ENCODE results near the gene CHAMP1.

The CHAMP1 gene
- total RNA-seq: 3.5 to 13.0 (median 3.5) reads per million in 3 donors

GRCh38 chr13:114314074-114314912 lies at the start of gene CHAMP1:
CHAMP1 (plus strand) TSS chr13:114314503; CDS start chr13:114323843, 9,340 bp downstream.
- Histone ChIP-seq H3K4me3 (ENCODE audit: insufficient read depth, low read depth, low read length, poor library complexity, severe bottlenecking) (peak within 1 kb of the TSS; percentile 60), H3K36me3 (ENCODE audit: control insufficient read depth, insufficient read depth, low read length) (no peaks in the 10 kb centered on the region), H3K27ac (ENCODE audit: insufficient read depth, low read length, poor library complexity, severe bottlenecking) (peak within 1 kb of the TSS; percentile 69), H3K4me1 (ENCODE audit: control insufficient read depth, insufficient read depth, low read length, poor library complexity, severe bottlenecking) (peaks cover 11% of the 10 kb centered on the region), H3K9me3 (ENCODE audit: control insufficient read depth, low read length) (no peaks in the 10 kb centered on the region), H3K27me3 (replicated peaks; ENCODE audit: control insufficient read depth, insufficient read depth, low read length, poor library complexity, severe bottlenecking) (no peaks in the 10 kb centered on the region)
- DNase-seq: peak; percentile 78 to 83 (median 82)

- H3K9me3 ChIP-seq (ENCODE audit: control insufficient read depth, low read length): no peaks in the 10 kb centered on the region
- no peaks in the 10 kb centered on the region for H3K27me3 ChIP-seq (replicated peaks; ENCODE audit: control insufficient read depth, insufficient read depth, low read length, poor library complexity, severe bottlenecking)
- H3K4me1 ChIP-seq (ENCODE audit: control insufficient read depth, insufficient read depth, low read length, poor library complexity, severe bottlenecking): peaks cover 18% of the 10 kb centered on the region
- DNase-seq: no peak
- no peak overlapping the region for H3K4me3 ChIP-seq (ENCODE audit: insufficient read depth, low read depth, low read length, poor library complexity, severe bottlenecking)
- H3K27ac ChIP-seq (ENCODE audit: insufficient read depth, low read length, poor library complexity, severe bottlenecking): no peak overlapping the region
- H3K36me3 ChIP-seq (ENCODE audit: control insufficient read depth, insufficient read depth, low read length): peaks cover 21% of the 10 kb centered on the region
Measured at GRCh38 chr13:114264886-114265611, 49.3 kb upstream of the CHAMP1 start.

- DNase-seq: no peak
- Histone ChIP-seq H3K36me3 (ENCODE audit: control insufficient read depth, insufficient read depth, low read length) (peaks cover 11% of the 10 kb centered on the region), H3K4me1 (ENCODE audit: control insufficient read depth, insufficient read depth, low read length, poor library complexity, severe bottlenecking) (peaks cover 18% of the 10 kb centered on the region), H3K4me3 (ENCODE audit: insufficient read depth, low read depth, low read length, poor library complexity, severe bottlenecking) (no peak overlapping the region), H3K27ac (ENCODE audit: insufficient read depth, low read length, poor library complexity, severe bottlenecking) (no peak overlapping the region), H3K9me3 (ENCODE audit: control insufficient read depth, low read length) (no peaks in the 10 kb centered on the region), H3K27me3 (replicated peaks; ENCODE audit: control insufficient read depth, insufficient read depth, low read length, poor library complexity, severe bottlenecking) (no peaks in the 10 kb centered on the region)
Measured at GRCh38 chr13:114266241-114266640, 48.1 kb upstream of the CHAMP1 start.

GRCh38 chr13:114268344-114269280 lies 45.7 kb upstream of the CHAMP1 start:
- no peak for DNase-seq
- Histone ChIP-seq H3K27ac (ENCODE audit: insufficient read depth, low read length, poor library complexity, severe bottlenecking) (no peak overlapping the region), H3K36me3 (ENCODE audit: control insufficient read depth, insufficient read depth, low read length) (peaks cover 15% of the 10 kb centered on the region), H3K27me3 (replicated peaks; ENCODE audit: control insufficient read depth, insufficient read depth, low read length, poor library complexity, severe bottlenecking) (no peaks in the 10 kb centered on the region), H3K4me3 (ENCODE audit: insufficient read depth, low read depth, low read length, poor library complexity, severe bottlenecking) (peak overlapping the region; percentile 6), H3K4me1 (ENCODE audit: control insufficient read depth, insufficient read depth, low read length, poor library complexity, severe bottlenecking) (peaks cover 10% of the 10 kb centered on the region), H3K9me3 (ENCODE audit: control insufficient read depth, low read length) (no peaks in the 10 kb centered on the region)

- H3K9me3 ChIP-seq (ENCODE audit: control insufficient read depth, low read length): no peaks in the 10 kb centered on the region
- no peak overlapping the region for H3K4me3 ChIP-seq (ENCODE audit: insufficient read depth, low read depth, low read length, poor library complexity, severe bottlenecking)
- H3K36me3 ChIP-seq (ENCODE audit: control insufficient read depth, insufficient read depth, low read length): peaks cover 15% of the 10 kb centered on the region
Measured at GRCh38 chr13:114269281-114269770, 45.0 kb upstream of the CHAMP1 start.

GRCh38 chr13:114272977-114273376 lies 41.3 kb upstream of the CHAMP1 start:
- no peak overlapping the region for H3K4me3 ChIP-seq (ENCODE audit: insufficient read depth, low read depth, low read length, poor library complexity, severe bottlenecking)
- DNase-seq: no peak
- H3K4me1 ChIP-seq (ENCODE audit: control insufficient read depth, insufficient read depth, low read length, poor library complexity, severe bottlenecking): peaks cover 10% of the 10 kb centered on the region
- H3K36me3 ChIP-seq (ENCODE audit: control insufficient read depth, insufficient read depth, low read length): peaks cover 10% of the 10 kb centered on the region
- H3K27ac ChIP-seq (ENCODE audit: insufficient read depth, low read length, poor library complexity, severe bottlenecking): no peak overlapping the region
- H3K9me3 ChIP-seq (ENCODE audit: control insufficient read depth, low read length): no peaks in the 10 kb centered on the region
- H3K27me3 ChIP-seq (replicated peaks; ENCODE audit: control insufficient read depth, insufficient read depth, low read length, poor library complexity, severe bottlenecking): no peaks in the 10 kb centered on the region

More at GRCh38 chr13:114269281-114269770, 45.0 kb upstream of the CHAMP1 start:
- Histone ChIP-seq H3K27ac (ENCODE audit: insufficient read depth, low read length, poor library complexity, severe bottlenecking) (no peak overlapping the region), H3K27me3 (replicated peaks; ENCODE audit: control insufficient read depth, insufficient read depth, low read length, poor library complexity, severe bottlenecking) (no peaks in the 10 kb centered on the region), H3K4me1 (ENCODE audit: control insufficient read depth, insufficient read depth, low read length, poor library complexity, severe bottlenecking) (peaks cover 10% of the 10 kb centered on the region)
- DNase-seq: no peak

GRCh38 chr13:114275304-114275703 lies 39.0 kb upstream of the CHAMP1 start:
- no peaks in the 10 kb centered on the region for H3K9me3 ChIP-seq (ENCODE audit: control insufficient read depth, low read length)
- H3K4me3 ChIP-seq (ENCODE audit: insufficient read depth, low read depth, low read length, poor library complexity, severe bottlenecking): no peak overlapping the region
- H3K4me1 ChIP-seq (ENCODE audit: control insufficient read depth, insufficient read depth, low read length, poor library complexity, severe bottlenecking): peaks cover under 1% of the 10 kb centered on the region
- no peak overlapping the region for H3K27ac ChIP-seq (ENCODE audit: insufficient read depth, low read length, poor library complexity, severe bottlenecking)
- DNase-seq: no peak
- peaks cover 10% of the 10 kb centered on the region for H3K36me3 ChIP-seq (ENCODE audit: control insufficient read depth, insufficient read depth, low read length)
- H3K27me3 ChIP-seq (replicated peaks; ENCODE audit: control insufficient read depth, insufficient read depth, low read length, poor library complexity, severe bottlenecking): no peaks in the 10 kb centered on the region

- no peaks in the 10 kb centered on the region for H3K36me3 ChIP-seq (ENCODE audit: control insufficient read depth, insufficient read depth, low read length)
- no peak overlapping the region for H3K4me3 ChIP-seq (ENCODE audit: insufficient read depth, low read depth, low read length, poor library complexity, severe bottlenecking)
- peaks cover 18% of the 10 kb centered on the region for H3K4me1 ChIP-seq (ENCODE audit: control insufficient read depth, insufficient read depth, low read length, poor library complexity, severe bottlenecking)
- DNase-seq: no peak
- H3K9me3 ChIP-seq (ENCODE audit: control insufficient read depth, low read length): no peaks in the 10 kb centered on the region
- H3K27me3 ChIP-seq (replicated peaks; ENCODE audit: control insufficient read depth, insufficient read depth, low read length, poor library complexity, severe bottlenecking): no peaks in the 10 kb centered on the region
- H3K27ac ChIP-seq (ENCODE audit: insufficient read depth, low read length, poor library complexity, severe bottlenecking): no peak overlapping the region
Measured at GRCh38 chr13:114279146-114279545, 35.2 kb upstream of the CHAMP1 start.

- Histone ChIP-seq H3K36me3 (ENCODE audit: control insufficient read depth, insufficient read depth, low read length) (peaks cover 3% of the 10 kb centered on the region), H3K27me3 (replicated peaks; ENCODE audit: control insufficient read depth, insufficient read depth, low read length, poor library complexity, severe bottlenecking) (no peaks in the 10 kb centered on the region), H3K4me3 (ENCODE audit: insufficient read depth, low read depth, low read length, poor library complexity, severe bottlenecking) (no peak overlapping the region), H3K4me1 (ENCODE audit: control insufficient read depth, insufficient read depth, low read length, poor library complexity, severe bottlenecking) (peaks cover 18% of the 10 kb centered on the region), H3K9me3 (ENCODE audit: control insufficient read depth, low read length) (no peaks in the 10 kb centered on the region), H3K27ac (ENCODE audit: insufficient read depth, low read length, poor library complexity, severe bottlenecking) (peak overlapping the region; percentile 94)
- DNase-seq: no peak
Measured at GRCh38 chr13:114279758-114280355, 34.4 kb upstream of the CHAMP1 start.

All from effector memory CD4-positive, alpha-beta T cell (primary cell).